DMS114 treated with DMSO at 0.1 percent for 48 hours (cell line): ENCODE measurements around the gene CYP26C1.

Experiments used
- DNase-seq: peaks from one replicate; lab custom pipeline; 2025; ENCODE audit not compliant: unreplicated experiment; lab: John Stamatoyannopoulos, UW

Gene CYP26C1

DNA sequence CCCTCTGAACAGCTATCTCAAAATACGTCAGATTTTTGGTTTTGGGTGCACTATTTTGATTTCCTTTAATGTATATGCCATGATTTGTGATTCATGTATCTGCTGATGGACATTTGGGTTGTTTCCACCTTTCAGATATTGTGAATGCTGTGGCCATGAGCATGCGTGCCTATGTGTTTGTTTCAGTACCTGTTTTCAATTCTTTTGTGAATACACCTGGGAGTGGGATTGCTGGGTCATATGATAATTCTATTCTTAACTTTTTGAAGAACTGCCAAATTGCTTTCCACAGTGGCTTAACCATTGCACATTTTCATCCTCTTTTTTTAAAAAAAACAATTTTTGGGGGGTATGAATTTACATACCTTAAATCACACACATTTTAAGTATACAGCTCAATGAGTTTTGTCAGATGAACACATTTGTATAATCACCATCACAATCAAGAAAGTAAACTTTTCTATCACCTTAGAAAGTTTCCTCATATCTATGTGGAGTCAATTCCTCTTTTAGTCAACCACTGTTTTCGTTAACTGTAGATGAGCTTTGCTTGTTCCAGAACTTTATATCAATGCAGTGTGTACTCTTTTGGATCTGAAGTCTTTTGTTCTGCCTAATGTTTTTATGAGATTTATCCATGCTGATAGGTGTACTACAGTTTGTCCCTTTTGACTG lies 50.0 kb downstream of the CYP26C1 start:
- no peak for DNase-seq

- no peak for DNase-seq
Observed at GRCh38 chr10:93113042-93113441, 52.4 kb downstream of the CYP26C1 start.

DNA sequence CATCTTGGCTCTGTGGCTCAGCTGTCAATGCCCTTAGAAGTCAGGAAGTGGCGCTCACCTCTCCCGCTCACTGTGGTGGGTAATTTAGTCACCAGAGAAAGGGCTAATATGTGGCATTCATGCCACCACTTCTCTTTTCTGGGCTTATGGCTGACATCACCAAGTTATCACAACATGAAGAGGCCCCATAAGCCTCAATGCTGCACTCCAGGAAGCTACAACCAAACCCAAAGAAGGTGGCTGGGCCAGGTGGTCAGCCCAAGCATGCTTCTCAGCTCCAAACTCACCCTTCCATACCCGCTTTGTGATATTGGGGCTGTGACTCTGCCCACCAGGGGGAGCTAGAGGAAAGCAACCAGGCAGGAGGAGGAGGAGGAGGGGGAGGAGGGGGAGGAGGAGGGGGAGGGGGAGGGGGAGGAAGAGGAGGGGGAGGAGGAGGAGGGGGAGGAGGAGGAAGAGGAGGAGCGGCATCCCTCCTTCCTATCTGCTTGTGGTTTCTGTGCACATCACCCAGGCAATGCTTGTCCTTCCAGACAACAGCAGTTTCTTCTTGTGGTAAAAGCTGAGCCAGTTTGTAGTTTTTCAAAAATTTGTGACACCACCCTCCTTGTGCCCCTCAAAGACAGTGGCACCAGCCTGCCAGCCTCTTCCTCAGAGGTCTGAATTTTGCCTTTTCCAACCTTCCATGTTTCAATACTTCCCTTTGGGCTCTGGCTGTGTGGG lies 55.2 kb downstream of the CYP26C1 start:
- DNase-seq = peak; percentile 8
